ENCODE results near the gene FASN.

Gene FASN

DNA sequence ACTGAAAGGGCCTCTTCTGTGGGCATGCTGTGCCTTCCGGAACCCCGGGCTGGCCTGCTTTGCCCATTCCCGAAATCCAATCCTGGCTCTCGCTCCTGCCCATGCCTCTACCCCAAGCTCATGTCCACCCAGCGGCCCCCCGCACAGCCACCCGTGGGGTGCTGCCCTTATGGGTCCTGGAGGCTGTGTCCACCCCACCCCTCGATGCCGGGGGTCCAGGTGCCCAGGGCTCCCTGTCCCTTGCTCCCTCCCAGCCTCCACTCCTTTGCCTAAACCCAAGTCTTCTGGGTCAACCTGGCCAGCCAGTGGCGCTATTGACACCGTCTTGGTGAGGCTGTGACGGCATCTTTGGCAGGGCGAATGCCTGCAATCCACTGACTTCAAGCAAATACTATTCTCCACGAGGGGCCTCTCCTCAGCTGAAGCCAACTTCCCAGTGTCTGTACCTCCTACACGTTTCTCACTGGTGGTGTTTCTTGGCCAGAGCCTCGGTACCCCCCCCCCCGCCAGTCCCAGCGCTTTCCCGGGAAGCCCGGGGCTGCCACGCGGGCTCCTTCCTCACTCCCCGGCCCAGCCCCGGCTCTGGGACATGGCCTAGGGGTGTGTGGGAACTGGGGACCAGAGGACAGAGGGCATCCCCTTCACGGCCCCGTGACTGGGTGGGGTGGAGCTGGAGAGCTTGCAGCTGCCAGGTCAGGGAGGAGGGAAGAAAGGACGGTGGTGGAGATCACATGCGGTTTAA is 20.2 kb downstream of the FASN start:
- TF ChIP-seq, protein P1, sequence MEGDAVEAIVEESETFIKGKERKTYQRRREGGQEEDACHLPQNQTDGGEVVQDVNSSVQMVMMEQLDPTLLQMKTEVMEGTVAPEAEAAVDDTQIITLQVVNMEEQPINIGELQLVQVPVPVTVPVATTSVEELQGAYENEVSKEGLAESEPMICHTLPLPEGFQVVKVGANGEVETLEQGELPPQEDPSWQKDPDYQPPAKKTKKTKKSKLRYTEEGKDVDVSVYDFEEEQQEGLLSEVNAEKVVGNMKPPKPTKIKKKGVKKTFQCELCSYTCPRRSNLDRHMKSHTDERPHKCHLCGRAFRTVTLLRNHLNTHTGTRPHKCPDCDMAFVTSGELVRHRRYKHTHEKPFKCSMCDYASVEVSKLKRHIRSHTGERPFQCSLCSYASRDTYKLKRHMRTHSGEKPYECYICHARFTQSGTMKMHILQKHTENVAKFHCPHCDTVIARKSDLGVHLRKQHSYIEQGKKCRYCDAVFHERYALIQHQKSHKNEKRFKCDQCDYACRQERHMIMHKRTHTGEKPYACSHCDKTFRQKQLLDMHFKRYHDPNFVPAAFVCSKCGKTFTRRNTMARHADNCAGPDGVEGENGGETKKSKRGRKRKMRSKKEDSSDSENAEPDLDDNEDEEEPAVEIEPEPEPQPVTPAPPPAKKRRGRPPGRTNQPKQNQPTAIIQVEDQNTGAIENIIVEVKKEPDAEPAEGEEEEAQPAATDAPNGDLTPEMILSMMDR (conservative IDR thresholded peaks at IDR 0.05; ENCODE audit: low read length): no peak
- no peak overlapping the region for H3K4me3 ChIP-seq (ENCODE audit: low read length)
- DNase-seq (ENCODE audit: low read depth): no peak

DNA sequence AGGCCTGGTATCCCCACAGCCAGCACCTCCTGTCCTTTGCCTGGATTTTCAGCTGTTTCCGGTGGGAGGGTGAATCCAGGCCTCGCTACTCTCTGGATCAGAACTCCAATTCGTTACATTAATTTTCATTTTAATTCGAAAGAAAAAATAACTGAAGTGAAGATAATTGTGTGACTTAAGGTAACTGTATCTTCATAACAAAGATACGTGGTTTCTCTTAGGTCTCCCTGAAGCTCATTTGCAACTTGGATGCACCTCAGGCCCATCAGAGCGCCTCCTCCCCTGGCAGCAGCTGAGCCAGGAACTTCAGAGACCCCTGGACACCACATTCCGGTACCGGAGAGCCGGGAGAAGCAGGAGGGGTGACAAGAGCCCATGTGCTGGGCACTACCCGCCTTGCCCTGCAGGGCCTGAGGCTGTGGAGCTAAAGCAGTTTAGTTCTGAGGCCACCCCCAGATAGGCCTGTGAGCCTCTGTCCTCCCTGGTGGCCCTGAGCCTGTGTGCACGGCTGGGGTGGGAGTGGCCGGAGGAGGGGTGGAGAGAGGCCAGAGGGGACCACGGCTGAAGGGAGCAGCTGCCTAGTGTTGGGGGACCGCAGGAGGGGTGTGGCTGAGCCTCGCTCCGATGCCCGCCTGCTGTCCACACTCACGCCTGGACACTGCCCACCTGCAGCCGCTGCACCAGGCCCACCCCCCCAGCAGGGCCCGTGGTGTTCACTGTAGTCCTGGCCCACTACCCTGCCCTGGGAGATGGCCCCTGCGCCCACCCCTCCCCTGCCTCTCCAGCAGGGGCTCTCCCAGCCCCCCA is 21.0 kb downstream of the FASN start:
- H3K4me3 ChIP-seq (ENCODE audit: low read length): no peak overlapping the region
- no peak for DNase-seq (ENCODE audit: low read depth)
- TF ChIP-seq, protein P1 (conservative IDR thresholded peaks at IDR 0.05; ENCODE audit: low read length): no peak

DNA sequence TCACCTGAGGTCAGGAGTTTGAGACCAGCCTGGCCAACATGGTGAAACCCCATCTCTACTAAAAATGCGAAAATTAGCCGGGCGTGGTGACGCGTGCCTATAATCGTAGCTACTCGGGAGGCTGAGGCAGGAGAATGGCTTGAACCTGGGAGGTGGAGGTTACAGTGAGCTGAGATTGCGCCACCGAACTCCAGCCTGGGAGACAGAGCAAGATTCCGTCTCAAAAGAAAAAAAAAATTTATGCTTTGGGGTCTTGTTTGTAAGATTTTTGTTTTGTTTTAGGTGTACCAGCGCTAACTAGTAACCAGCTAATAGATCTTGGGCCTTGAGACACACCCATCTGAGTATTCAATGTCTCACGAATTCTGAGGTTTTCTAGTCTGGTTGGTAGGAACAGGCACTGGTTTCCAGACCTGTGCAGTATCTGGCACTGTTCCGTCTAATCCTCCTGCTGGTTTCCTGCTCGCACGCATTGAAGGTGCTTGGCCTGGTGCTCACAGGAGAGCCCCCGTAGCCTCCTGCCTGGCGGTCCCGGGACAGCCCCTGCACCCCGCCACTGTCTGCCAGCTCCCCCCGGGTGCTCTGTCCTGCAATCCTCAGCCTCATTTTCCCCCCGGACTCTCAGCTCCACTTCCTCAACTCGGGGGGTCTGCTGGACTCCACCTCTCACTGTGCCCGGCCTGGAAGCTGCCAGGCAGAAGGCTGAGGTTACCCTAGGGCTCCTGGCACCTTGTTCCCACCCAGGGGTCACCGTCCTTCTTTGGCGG is 21.8 kb downstream of the FASN start:
- no peak for DNase-seq (ENCODE audit: low read depth)
- no peak overlapping the region for H3K4me3 ChIP-seq (ENCODE audit: low read length)
- TF ChIP-seq, protein P1 (conservative IDR thresholded peaks at IDR 0.05; ENCODE audit: low read length): no peak

DNA sequence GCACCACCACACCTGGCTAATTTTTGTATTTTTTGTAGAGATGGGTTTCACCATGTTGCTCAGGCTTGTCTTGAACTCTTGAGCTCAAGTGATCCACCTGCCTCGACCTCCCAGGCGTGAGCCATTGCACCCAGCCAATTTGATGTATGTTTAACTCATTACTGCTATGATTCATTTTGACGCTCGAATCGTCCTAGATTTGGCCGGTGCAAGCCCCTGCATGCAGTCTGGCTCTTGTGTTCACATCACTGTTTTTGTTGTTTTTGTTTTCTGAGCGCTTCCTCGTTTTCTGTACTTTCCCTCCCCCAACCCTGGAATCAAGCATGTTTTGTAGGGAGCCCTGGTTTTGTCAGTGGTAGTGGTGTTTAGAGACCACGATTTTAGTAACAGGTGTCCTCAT is 24.6 kb downstream of the FASN start:
- DNase-seq (ENCODE audit: low read depth): no peak
- TF ChIP-seq, protein P1 (conservative IDR thresholded peaks at IDR 0.05; ENCODE audit: low read length): no peak
- no peak overlapping the region for H3K4me3 ChIP-seq (ENCODE audit: low read length)

DNA sequence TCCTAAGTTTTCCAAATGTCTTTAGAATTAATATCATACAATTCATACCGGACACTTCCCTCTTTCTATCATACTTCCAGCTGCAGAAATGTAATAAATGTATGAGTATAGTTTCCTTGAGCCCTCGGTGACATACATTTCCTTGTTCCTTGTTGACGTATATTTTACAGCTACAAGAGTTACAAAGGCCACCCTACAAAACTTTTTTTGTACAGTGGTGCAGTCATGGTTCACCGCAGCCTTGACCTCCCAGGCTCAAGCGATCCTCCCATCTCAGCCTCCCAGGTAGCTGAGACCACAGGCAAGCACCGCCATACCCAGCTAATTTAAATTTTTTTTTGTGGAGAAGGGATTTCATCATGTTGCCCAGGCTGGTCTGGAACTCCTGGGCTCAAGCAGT is 25.2 kb downstream of the FASN start:
- TF ChIP-seq, protein P1 (conservative IDR thresholded peaks at IDR 0.05; ENCODE audit: low read length): no peak
- DNase-seq (ENCODE audit: low read depth): no peak
- H3K4me3 ChIP-seq (ENCODE audit: low read length): no peak overlapping the region

DNA sequence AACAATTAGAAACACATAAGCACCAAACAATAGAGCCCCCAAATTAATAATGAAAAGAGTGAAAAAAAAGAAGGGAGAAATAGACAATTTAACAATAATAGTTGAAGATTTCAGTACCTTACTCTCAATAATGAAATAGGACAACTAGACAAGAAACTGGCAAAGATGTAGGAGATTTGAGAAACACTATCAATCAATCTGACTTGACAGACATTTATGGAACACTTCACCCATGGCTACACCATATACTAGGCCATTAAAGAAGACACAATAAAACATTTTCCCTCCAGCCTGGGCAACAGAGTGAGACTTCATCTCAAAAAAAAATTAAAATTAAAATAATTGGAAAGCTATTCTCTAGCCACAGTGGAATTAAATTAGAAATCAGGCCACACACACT is 27.4 kb downstream of the FASN start:
- TF ChIP-seq, protein P1 (conservative IDR thresholded peaks at IDR 0.05; ENCODE audit: low read length): no peak
- no peak overlapping the region for H3K4me3 ChIP-seq (ENCODE audit: low read length)
- DNase-seq (ENCODE audit: low read depth): no peak
